ENCODE data around the gene ELANE. TPM values are rescaled to one million over a fixed set of nuclear protein-coding genes. Genes with fewer than 3 reads are reported as not detected.

Gene ELANE
- total and polyA plus RNA-seq, 9 of the 15 experiments (the other 6 are each of a cell fraction or from before 2014, with no cell fraction given): not detected

DNA sequence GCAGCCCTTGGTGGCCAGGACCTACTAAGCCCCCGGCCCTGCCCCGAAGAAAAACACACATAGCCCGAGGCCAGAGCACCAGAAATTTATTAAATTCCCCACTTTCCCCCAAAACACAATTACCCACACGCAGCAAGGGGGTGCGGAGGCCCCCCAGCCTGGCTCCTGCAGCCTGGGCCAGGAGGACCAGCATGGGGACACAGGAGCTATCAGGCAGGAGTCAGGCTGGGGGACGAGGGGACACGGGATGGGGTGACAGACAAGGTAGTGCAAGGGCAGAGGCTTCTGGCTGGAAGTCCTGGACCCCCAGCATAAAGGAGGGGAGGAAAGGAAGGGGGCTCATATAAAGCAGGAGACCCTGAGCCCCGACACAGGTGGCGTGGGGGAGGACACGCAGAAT, 44.3 kb downstream of the ELANE start:
- H4K20me1 ChIP-seq (replicated peaks; ENCODE audit: control insufficient read depth, insufficient read depth, low read length): peaks cover 14% of the 10 kb centered on the region
- H3K4me3 ChIP-seq: no peak overlapping the region
- intact Hi-C loops (cut with micrococcal nuclease) (no loop called here), in situ Hi-C loops (cut with MboI) (no loop called here)
- no peak overlapping the region for H2AFZ ChIP-seq (ENCODE audit: low read depth, low read length)
- no TSS peak for BruUV-seq (replicated peaks)
- no peak for ATAC-seq
- H3K9me1 ChIP-seq (ENCODE audit: control insufficient read depth, insufficient read depth, low read length): peaks cover 5% of the 10 kb centered on the region
- ChIA-PET POLR2A (interaction anchor here (0.9 to 2.4 kb wide), 2 partner anchors 11 to 15 kb away, joined by 3 to 21 read pairs; no protein-coding TSS in a partner anchor), CTCF (ENCODE audit: low intra/inter-chr PET ratio) (no interaction called here)
- no peaks in the 10 kb centered on the region for H3K9me3 ChIP-seq (replicated peaks; ENCODE audit: control insufficient read depth, insufficient read depth, low read depth, low read length)
- WGBS (ENCODE audit: insufficient coverage, low coverage, missing lambda C conversion rate): 82% methylated on average over 9 of the region's 10 CpGs
- peaks cover 18 to 65% of the 10 kb centered on the region in 2 experiments for H3K4me1 ChIP-seq (replicated peaks in 1 of 2; ENCODE audit: control insufficient read depth in 2 of 2, insufficient read depth in 2 of 2, low read length in 2 of 2)
- no peak for FAIRE-seq
- H3K27me3 ChIP-seq (ENCODE audit: control insufficient read depth in 2 of 2, insufficient read depth in 2 of 2, low read length in 2 of 2): no peaks in the 10 kb centered on the region
- H3K36me3 ChIP-seq (ENCODE audit: control insufficient read depth, insufficient read depth, low read length): peaks cover 39% of the 10 kb centered on the region; the same call in 2 of the 3 replicates
- no peak overlapping the region for H3K4me2 ChIP-seq (ENCODE audit: insufficient read depth, low read length)
- H3K27ac ChIP-seq (ENCODE audit: extremely low read depth, low read depth, low read length): no peak overlapping the region
- peak overlapping the region in 1 of 2 experiments; percentile 35; a peak in 2 of 4 replicates for H3K9ac ChIP-seq (ENCODE audit: insufficient read depth in 1 of 2, low read depth in 2 of 2, low read length in 2 of 2)
- DNase-seq (ENCODE audit: extremely low read depth in 1 of 4, low spot score in 3 of 4): no peak
- peaks cover 24% of the 10 kb centered on the region for H3K79me2 ChIP-seq (ENCODE audit: control insufficient read depth, insufficient read depth, low read length)
- TF ChIP-seq ZNF583 (CRISPR knock-in tag; IDR thresholded peaks at IDR 0.05) (no peak), GABPA (tag; conservative IDR thresholded peaks at IDR 0.05; ENCODE audit: low read depth) (no peak), RBM22 (IDR thresholded peaks at IDR 0.05; ENCODE audit: low read depth, low read length, poor library complexity, severe bottlenecking) (peak; percentile 57), POLR2H (tag; IDR thresholded peaks at IDR 0.05; ENCODE audit: low read depth) (no peak), BHLHE40 (IDR thresholded peaks at IDR 0.05; ENCODE audit: low read length) (no peak), RBFOX2 (IDR thresholded peaks at IDR 0.05; ENCODE audit: low read depth, low read length) (no peak), ZNF764 (CRISPR knock-in tag; IDR thresholded peaks at IDR 0.05; ENCODE audit: low read depth) (no peak), POLR2G (IDR thresholded peaks at IDR 0.05; ENCODE audit: low read depth, low read length) (peak; percentile 71), ZBTB7A (IDR thresholded peaks at IDR 0.05; ENCODE audit: borderline replicate concordance, control insufficient read depth, low read depth, low read length) (peak; percentile 19; the same call in 1 of the 2 replicates), SAFB2 (IDR thresholded peaks at IDR 0.05; ENCODE audit: borderline replicate concordance, low read depth, low read length, severe bottlenecking) (no peak), THRAP3 (IDR thresholded peaks at IDR 0.05; ENCODE audit: borderline replicate concordance) (no peak)
- TF ChIP-seq, protein P1, sequence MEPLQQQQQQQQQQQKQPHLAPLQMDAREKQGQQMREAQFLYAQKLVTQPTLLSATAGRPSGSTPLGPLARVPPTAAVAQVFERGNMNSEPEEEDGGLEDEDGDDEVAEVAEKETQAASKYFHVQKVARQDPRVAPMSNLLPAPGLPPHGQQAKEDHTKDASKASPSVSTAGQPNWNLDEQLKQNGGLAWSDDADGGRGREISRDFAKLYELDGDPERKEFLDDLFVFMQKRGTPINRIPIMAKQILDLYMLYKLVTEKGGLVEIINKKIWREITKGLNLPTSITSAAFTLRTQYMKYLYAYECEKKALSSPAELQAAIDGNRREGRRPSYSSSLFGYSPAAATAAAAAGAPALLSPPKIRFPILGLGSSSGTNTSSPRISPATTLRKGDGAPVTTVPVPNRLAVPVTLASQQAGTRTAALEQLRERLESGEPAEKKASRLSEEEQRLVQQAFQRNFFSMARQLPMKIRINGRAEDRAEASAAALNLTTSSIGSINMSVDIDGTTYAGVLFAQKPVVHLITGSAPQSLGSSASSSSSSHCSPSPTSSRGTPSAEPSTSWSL (CRISPR knock-in tag; IDR thresholded peaks at IDR 0.05; ENCODE audit: borderline replicate concordance): no peak
- TF ChIP-seq, protein P2, sequence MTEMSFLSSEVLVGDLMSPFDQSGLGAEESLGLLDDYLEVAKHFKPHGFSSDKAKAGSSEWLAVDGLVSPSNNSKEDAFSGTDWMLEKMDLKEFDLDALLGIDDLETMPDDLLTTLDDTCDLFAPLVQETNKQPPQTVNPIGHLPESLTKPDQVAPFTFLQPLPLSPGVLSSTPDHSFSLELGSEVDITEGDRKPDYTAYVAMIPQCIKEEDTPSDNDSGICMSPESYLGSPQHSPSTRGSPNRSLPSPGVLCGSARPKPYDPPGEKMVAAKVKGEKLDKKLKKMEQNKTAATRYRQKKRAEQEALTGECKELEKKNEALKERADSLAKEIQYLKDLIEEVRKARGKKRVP (CRISPR knock-in tag; IDR thresholded peaks at IDR 0.05): no peak
- TF ChIP-seq, protein P3, sequence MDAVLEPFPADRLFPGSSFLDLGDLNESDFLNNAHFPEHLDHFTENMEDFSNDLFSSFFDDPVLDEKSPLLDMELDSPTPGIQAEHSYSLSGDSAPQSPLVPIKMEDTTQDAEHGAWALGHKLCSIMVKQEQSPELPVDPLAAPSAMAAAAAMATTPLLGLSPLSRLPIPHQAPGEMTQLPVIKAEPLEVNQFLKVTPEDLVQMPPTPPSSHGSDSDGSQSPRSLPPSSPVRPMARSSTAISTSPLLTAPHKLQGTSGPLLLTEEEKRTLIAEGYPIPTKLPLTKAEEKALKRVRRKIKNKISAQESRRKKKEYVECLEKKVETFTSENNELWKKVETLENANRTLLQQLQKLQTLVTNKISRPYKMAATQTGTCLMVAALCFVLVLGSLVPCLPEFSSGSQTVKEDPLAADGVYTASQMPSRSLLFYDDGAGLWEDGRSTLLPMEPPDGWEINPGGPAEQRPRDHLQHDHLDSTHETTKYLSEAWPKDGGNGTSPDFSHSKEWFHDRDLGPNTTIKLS (IDR thresholded peaks at IDR 0.05; ENCODE audit: borderline replicate concordance, low read depth): no peak
- TF ChIP-seq, protein P4, sequence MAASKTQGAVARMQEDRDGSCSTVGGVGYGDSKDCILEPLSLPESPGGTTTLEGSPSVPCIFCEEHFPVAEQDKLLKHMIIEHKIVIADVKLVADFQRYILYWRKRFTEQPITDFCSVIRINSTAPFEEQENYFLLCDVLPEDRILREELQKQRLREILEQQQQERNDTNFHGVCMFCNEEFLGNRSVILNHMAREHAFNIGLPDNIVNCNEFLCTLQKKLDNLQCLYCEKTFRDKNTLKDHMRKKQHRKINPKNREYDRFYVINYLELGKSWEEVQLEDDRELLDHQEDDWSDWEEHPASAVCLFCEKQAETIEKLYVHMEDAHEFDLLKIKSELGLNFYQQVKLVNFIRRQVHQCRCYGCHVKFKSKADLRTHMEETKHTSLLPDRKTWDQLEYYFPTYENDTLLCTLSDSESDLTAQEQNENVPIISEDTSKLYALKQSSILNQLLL (CRISPR knock-in tag; IDR thresholded peaks at IDR 0.05; ENCODE audit: borderline replicate concordance): no peak
